HG02981 (cell line): ENCODE measurements around the gene TIMM23B.
"Not testable (repeated sequence)": the region's sequence is repeated elsewhere in the genome, so short reads cannot be mapped to it uniquely, and the experiment has no call there.

ENCODE experiments used
- ATAC-seq: cut with Tn5 transposase; IDR thresholded peaks from one replicate; pipeline ENCODE4 v1.9.1; 2021; ENCODE audit warnings: mild to moderate bottlenecking, moderate library complexity; ENCODE audit not compliant: unreplicated experiment

TIMM23B gene, protein sequence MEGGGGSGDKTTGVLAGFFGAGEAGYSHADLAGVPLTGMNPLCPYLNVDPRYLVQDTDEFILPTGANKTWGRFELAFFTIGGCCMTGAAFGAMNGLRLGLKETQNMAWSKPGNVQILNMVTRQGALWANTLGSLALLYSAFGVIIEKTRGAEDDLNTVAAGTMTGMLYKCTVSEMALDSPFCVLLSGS

DNA sequence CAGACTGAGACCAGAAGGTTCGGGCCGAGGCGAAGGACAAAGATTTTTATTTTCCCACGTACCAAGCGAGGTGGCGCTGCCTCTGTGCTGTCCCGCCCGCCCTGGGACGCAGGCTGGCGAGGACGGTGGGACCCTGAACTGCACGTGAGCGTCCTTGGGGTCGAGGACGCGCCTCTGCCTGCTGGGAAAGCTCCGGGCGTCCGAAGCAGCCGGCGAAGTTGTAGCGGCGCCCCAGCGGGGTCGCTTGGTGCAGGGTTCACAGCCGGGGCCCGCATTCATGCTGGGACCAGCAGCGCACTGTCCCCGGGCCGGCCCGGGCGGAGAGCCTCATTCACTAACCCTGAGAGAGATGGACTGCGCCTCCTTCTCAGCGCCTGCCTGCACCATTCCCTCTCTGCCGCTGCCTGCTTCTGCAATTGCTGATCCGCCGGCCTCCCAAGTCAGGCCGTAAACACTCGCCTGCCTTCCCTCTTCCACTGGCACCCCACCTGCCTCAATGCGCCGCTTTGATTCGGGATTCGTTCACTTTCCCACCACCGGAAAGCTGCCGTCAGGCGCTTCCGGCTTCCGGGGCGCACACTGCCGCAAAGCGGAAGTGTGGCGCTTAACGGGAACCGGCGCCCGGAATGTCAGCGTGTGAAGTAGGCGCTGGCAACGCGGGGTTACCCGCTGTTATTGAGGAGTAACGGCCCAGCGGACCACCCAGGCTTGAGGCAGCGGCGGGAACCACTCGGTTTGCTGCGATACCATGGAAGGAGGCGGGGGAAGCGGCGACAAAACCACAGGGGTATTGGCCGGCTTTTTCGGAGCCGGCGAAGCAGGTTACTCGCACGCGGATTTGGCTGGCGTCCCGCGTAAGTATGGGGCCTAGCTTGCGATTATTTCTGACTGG is at the start of gene TIMM23B, which contains the start of gene PARG:
Gene TIMM23B (plus strand): TSS at position 607 of the 892 bp plus-strand sequence. CDS start 142 bp downstream, at position 749.
Gene PARG (minus strand): TSS at position 581 of the 892 bp plus-strand sequence. CDS start 302 bp downstream, at position 279.
- peak; percentile 65 for ATAC-seq

DNA sequence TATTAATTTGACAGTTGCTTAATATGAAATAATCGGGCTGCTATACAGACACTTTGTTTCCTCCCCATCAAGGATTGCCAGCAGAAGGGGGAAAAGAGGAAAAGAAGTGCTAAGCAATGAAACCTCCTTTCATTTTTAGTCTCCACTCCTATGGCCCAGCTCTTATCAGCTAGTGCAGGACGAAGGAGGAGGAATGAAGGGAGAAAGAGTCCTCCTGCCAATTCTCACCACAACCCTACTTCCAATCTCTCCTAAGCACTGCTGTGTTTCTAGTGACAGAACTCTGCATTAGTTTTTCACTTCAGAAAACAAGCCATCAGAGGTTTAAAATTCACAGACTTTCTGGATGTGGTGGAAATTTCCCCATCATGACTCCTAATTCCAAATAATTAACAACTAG is 41.9 kb upstream of the TIMM23B start:
- ATAC-seq, result not testable (repeated sequence)

DNA sequence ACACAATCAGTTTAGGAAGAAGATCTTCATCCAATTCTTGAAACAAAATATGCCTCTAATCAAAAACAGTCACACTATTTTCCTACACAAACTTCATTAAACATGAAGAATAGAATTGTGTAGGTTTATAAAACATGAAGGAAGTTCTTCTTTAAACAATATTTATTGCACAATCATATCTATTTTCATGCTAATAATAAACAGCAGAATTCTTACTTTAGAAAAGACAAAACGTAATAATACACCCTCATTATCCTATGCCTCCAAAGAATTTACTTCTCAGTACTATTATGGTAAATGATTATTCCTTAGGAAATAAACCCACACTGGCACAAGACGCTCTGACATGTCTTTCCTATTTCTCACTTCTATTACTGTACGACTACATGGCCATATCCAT is 41.4 kb upstream of the TIMM23B start:
- not testable (repeated sequence) for ATAC-seq

DNA sequence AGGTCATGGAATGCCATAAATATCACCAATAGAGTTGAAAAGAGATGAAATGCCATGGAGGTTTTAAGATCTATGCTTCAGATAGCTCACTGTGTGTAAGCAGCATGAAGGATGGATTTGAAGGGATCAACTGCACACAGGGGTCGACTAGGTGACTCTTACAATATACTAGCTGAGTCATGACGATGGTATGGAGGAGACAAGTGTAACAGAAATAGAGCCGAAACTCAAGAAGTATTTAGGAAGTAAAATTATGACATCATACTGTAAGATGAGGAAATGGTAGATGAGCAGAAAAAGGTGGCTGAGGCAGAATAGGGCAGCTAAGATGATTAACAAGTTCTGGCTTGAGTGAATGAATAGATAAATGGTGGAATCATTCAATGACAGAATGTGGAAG is 38.0 kb upstream of the TIMM23B start:
- not testable (repeated sequence) for ATAC-seq

DNA sequence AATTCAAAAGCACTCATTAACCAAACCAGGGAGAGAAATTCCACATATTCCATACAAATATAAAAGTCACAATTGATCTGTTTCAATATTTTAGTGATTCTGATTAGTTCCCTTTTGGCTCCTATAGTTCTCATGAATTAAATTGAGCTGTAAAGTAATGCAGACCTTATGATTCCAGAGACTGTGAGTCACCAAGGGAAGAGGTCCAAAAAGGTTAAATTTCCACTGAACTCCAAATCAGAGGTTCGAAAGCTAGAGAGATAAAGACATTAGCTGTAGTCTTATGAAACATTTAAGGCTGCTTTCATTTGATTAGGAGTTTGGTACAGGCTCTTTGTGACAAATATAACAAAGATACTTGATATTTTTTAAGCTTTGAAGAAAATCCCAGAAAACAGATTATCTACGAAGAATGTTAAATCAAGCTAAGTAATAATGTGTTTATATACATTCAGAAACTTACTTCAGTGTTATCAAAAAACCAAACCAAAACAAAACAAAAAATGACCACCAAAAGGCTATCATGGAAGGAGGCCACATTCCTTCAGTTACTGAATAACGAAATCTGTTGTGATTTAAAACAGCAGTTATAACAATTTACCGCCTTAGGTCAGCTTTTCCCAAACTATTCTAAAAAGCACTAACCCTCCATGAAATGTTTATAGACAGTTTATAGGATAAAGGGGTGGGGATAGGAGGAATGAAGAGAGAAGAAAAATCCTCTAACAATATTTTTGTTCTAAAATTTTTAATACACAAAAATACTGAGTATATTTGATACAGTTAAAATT is 33.4 kb upstream of the TIMM23B start:
- ATAC-seq, result not testable (repeated sequence)

DNA sequence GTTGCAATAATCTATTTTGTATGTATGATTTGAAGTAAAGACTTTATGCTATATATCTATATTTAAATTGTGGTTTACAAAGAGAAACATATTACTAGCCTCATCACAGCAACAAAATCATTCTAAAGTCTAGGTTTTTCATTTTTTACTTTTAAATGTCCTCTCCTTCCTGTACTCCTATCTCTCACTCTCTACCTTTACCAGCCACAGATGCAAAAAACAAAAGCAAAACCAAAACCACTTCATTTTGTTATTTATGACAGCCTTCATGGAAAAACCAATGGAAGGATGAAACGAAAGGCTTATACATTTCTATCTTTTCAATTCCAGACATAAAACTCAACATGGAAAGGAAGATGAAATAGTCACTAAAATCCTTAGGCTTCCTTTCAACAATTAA is 31.6 kb upstream of the TIMM23B start:
- ATAC-seq, result not testable (repeated sequence)

DNA sequence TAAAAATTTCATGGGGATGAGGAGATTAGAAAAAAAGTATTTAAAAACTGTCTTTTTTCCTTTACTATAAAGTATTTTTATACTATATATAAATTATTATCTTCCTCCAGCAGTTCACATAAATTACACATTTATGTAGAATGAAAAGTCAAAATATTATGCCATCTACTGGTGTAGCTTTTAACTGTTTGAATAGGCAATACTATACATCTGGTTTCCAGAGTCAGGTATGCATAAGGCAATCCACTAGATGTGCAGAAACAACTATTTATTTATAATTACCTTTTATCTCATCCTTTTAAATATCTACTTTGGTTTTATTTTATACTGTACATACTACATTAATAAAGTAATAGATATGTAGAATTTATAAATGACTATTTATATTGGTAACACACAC is 25.4 kb upstream of the TIMM23B start:
- ATAC-seq, result not testable (repeated sequence)

DNA sequence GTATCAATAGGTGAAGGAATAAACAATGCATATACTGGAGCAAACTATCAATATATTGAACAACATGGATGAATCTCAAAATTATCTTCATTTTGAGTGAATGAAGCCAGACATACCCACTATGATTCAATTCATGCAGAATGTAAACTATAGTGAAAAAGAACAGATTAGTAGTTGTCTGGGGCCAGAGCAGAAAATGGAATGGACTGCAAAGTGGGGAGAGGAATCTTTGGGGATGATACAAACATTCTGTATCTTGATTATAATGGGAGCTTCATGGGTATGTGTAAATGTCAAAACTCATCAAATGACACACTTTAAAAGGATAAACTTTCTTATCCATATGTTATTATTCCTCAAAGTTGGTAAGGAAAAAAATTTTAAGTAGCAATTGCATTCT is 23.9 kb upstream of the TIMM23B start:
- ATAC-seq, result not testable (repeated sequence)

DNA sequence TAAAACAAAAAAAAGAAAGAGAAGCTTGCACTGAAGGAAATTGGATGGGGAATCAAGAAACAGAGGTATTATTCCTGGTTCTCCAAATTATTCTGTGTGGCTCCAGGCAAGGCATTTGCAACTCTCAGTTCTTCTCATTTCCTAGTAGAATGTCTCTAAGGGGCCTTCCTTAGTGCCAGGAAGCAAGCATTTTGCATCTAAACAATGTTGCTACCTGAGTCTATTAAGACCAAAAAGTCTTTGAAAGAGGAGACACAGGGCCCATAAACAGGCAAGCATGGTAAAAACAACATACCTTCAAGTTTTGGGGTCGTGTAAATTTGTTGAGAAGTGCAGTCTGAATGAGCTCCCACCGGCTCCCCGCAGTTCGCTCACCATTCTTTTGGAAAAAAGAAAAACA is 19.8 kb upstream of the TIMM23B start:
- ATAC-seq, result not testable (repeated sequence)

DNA sequence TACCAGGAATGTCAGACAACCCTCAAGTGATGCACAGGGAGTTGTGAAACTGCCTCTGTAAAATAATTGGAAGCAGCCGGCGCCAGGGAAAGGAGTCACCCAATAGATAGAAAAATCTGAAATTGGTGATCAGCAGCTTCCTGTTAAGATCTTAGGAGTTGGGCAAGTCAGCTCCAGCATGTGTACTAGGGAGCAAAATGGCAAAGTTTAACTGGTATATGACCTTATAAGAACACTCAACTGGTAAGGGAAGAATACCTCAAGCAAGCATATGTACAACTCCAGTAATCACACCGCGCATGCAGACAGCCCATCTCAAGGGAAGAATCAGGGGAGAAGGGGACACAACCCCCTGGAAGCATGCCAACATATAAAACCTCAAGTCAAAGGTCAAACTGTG is 18.3 kb upstream of the TIMM23B start:
- ATAC-seq, result not testable (repeated sequence)

DNA sequence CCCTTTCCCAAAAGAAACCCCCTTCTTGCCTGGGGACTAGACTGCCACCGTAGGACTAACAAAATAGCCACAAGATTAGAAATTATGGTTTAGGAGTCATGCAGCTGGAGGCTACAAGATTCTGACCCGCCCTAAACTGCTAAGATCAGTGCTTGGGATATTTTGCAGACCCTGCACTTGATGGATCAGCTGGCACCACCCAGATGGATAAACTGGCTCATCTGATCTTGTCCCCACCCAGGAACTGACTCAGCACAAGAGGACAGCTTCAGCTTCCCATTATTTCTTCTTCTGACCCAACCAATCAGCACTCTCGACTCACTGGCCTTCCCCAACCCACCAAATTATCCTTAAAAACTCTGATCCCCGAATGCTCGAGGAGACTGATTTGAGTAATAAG is 10.6 kb upstream of the TIMM23B start:
- not testable (repeated sequence) for ATAC-seq

DNA sequence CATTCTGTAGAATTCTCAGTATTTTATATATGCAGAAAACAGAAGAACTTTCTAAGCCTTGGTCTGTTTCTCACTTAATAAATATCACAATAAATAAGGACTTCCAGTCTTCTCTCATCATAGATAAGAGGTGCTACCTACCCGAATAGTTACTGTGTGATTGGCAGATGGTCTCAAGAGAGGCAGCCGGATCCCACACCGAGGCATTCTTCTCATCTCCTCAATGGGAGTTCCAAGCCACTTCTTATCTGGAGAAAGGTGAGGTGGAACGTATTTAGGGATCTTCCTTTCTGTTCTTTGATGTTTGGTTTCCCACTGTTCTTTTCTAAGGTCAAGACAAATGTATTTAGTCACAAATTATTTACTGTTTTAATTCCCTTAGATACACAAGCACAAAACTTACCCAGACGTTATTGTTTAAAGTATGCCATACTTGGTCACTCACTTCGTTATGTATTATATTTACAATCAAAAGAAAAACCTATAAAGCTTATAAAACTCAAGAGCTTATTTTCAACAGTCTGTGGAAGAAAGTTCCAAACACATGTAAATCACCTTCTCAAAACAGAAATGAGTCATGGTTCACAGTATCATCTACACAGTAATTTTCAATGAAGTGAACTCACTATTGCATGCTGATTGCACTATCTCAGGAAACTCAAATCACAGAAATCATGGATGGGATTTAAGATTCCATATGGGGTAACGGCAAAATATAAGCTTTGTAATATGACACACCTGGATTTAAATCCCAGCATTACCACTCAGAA is 9.7 kb upstream of the TIMM23B start:
- ATAC-seq, result not testable (repeated sequence)

DNA sequence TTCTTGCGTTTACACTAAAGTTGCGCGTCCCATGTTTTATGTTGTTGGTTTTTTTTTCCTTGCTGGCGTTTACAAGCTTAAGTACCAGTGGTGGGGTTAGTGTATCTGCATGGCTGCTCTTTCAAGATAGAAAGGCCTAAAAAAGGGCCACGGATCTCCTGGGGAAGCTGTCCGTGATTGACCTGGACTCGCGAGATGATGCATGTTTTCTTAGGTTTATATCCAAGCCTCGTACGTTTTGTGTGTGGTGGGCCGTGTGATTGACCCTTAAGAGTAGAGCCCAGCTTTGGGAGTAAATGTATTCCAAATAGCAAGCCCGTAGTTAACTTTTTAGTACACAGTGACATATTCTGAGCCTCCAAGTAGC is 469 bp downstream of the TIMM23B start:
- ATAC-seq, result peak; percentile 23

DNA sequence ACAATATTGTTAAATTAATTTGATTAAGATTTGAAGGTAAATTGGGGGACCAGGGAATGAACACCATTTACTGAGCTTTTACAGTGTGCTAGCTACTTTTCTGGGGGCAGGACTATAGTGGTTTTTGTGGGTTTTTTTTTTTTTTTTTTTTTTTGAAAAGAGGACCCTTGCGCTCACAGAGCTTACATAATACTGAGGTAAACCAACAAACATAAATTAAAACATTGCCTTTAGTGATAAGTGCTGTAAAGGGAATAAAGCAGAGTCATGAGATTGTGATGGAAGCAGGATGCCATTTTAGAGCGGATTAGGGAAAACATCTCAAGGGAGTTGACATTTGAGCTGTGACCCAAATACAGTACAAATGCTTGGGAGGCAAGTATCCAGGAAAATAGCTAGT is 1.8 kb downstream of the TIMM23B start:
- not testable (repeated sequence) for ATAC-seq

DNA sequence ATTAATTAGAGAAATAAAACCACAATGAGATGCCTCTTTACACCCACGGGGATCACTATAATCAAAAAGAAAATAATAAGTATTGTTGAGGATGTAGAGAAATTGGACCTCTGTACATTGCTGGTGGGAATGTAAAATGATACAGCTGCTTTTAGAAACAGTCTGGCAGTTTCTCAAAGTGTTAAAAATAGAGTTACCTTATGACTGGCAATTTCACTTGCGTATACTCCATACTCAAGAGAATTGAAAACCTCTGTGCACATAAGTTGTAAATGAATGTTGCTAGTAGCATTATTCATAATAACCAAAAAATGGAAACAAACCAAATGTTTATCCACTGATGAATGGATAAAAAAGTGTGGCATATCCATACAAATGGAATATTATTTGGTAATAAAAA is 6.3 kb downstream of the TIMM23B start:
- ATAC-seq, result peak; percentile 69

DNA sequence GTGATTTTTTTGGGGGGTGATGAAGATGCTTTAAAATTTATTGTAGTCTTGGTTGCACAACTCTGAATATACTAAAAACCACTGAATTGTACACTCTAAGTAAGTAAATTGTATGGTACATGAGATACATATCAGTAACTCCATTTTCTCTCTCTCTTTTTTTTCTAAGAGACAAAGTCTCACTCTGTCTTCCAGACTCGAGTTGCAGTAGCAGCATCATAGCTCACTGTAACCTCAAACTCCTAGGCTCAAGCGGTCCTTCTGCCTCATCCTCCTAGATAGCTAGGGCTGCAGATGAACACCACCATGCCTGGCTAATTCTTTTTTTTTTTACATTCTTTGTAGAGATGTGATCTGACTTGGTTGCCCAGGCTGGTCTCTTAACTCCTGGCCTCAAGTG is 6.9 kb downstream of the TIMM23B start:
- not testable (repeated sequence) for ATAC-seq

DNA sequence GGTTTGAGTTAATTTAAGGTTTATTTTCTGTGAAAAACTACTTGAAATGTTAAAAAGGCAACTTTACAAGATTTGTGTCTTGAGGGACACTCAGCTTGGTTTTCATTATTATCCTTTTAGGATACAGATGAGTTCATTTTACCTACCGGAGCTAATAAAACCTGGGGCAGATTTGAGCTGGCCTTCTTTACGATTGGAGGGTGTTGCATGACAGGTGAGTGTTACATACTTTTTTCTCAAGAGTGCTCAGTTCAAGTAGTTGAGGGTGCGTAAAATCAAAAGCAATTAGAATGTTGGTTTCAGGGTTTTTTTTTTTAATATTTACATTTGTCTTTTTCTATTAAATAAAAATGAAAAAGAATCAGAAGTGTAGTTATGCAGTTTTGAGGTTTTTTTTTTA is 10.2 kb downstream of the TIMM23B start:
- not testable (repeated sequence) for ATAC-seq

DNA sequence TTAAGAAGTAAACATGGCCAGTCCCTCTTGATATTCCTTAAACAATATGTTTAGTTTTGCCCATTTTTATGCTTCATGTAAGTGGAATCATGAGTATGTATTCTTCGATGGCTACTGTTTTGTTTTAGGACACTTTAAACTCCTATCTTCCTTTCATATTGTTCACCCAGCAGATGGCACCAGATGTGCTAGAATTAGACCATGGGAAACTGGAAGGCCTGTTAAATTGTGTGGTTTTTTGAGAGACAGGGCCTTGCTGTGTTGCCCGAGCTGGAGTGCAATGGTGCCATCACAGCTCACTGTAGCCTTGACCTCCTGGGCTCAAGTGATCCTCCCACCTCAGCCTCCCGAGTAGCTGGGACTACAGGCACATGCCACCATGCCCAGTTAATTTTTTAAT is 11.3 kb downstream of the TIMM23B start:
- ATAC-seq, result not testable (repeated sequence)

DNA sequence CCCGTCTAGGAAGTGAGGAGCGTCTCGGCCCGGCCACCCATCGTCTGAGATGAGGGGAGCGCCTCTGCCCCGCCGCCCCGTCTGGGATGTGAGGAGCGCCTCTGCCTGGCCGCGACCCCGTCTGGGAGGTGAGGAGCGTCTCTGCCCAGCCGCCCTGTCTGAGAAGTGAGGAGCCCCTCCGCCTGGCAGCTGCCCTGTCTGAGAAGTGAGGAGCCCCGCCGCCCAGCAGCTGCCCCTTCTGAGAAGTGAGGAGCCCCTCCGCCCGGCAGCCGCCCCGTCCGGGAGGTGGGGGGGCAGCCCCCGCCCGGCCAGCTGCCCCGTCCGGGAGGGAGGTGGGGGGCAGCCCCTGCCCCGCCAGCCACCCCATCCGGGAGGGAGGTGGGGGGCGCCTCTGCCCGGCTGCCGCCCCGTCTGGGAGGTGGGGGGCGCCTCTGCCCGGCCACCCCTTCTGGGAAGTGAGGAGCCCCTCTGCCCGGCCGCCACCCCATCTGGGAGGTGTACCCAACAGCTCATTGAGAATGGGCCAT is 28.5 kb downstream of the TIMM23B start:
- not testable (repeated sequence) for ATAC-seq

DNA sequence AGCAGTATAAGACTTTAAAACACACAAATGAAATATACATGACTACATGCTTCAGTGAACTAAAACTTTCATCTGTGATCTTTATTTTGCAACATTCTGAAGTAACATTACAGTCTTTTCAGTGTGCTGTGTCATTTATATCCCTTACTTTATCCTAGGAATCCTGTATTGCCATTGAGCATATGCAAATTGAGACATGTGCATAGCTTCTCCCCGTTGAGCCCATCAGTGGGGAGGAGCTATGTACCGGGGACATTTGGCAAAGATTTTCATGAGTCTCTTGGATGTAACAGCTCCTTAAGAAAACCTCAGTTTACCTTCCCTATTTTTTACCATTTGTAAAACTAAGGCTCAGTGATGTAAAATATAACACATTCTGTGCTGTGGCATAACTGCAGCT is 29.6 kb downstream of the TIMM23B start:
- not testable (repeated sequence) for ATAC-seq
